Thyroid gland (tissue), 4 donors: ENCODE data around the gene DPP10. TPM values are rescaled to one million over a fixed set of nuclear protein-coding genes. Genes with fewer than 3 reads are reported as not detected.
"Not testable (repeated sequence)": the region's sequence is repeated elsewhere in the genome, so short reads cannot be mapped to it uniquely, and the experiment has no call there.

Experiments used
- DNase-seq, 2 donors: peaks; one replicate each; pipeline ENCODE4 v3.0.0-alpha.2; 2019
- H3K27ac ChIP-seq, 3 donors: fragments of 200-600 bp; sonication (generic); 1 replicate in 2 of 3; 2 replicates in 1 of 3; pipeline ENCODE4 v1.5.1; 2016 to 2019; ENCODE audit warnings: mild to moderate bottlenecking in 1 of 3, moderate library complexity in 1 of 3
- H3K27me3 ChIP-seq: fragments of 200-600 bp; sonication (generic); one replicate; pipeline ENCODE4 v1.5.1; 2019
- H3K36me3 ChIP-seq, 2 donors: fragments of 200-600 bp; sonication (generic); one replicate each; pipeline ENCODE4 v1.5.1; 2016 to 2019
- H3K4me1 ChIP-seq, 2 donors: fragments of 200-600 bp; sonication (generic); one replicate each; pipeline ENCODE4 v1.5.1; 2017 to 2019
- H3K4me3 ChIP-seq, 3 donors: fragments of 200-600 bp; sonication (generic); replicated peaks in 1 of 3; 1 replicate in 2 of 3; 2 replicates in 1 of 3; pipeline ENCODE4 v1.5.1; 2016; ENCODE audit warnings: mild to moderate bottlenecking in 1 of 3
- H3K9me3 ChIP-seq: fragments of 200-600 bp; sonication (generic); one replicate; pipeline ENCODE4 v1.5.1; 2017
- POLR2A ChIP-seq, 2 donors: fragments of 450-650 bp; IDR thresholded peaks; one replicate each; pipeline ENCODE4 v1.6.1; 2017; ENCODE audit warnings: antibody characterized with exemption in 2 of 2, mild to moderate bottlenecking in 2 of 2, moderate library complexity in 1 of 2
- WGBS, 2 donors: methylation state at CpG; one replicate each; pipeline ENCODE4 v1.1.5; 2017; 5-methylcytosine and 5-hydroxymethylcytosine counted together
- intact Hi-C: fragments of 100-400 bp; cut with DNase I; formaldehyde crosslinking; loops from one replicate; pipeline ENCODE4 v1.15.1; 2023
- total RNA-seq, 4 donors: library from RNA; depleted of rRNA; stranded (reverse); fragments of >200 nt; gene quantifications; one replicate each; pipeline ENCODE4 v1.2.3, GENCODE V29; 2016
- TF ChIP-seq, protein P1 (sequence below), 6 experiments: fragments of 200-600 bp in 3 of 6; fragments of 450-650 bp in 3 of 6; sonication (generic) in 3 of 6; IDR thresholded peaks; one replicate each; pipeline ENCODE4 v1.5.1; 2016 to 2019; ENCODE audit warnings: antibody characterized with exemption in 6 of 6, mild to moderate bottlenecking in 2 of 6, inconsistent platforms in 1 of 6, moderate library complexity in 1 of 6

Gene DPP10
- total RNA-seq, 4 donors from 2014 or later: 0.63 to 1.3 TPM; not detected in 2

DNA sequence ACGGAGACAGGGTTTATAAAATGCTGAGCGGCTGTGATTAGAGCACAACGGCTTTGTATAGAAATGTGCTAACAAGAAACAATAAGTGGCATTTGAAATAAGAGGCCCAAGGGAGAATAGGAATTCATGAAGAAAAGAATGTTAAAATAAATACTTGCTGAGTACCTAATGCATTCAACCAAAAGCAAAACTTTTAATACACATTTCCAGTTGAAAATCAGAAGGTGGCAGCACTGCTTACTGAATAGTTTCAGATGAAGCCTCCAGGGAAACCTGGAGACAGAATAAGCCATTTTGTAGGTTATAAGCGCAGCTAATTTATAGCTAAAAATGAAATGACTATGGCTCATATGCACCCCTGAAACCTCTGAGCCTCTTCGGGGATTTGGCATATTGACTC lies 286.6 kb downstream of the DPP10 start:
- 38 to 42% methylated on average over 5 of the region's 5 CpGs for WGBS, 2 donors
- H3K27ac ChIP-seq: no peak overlapping the region
- H3K4me3 ChIP-seq: no peak overlapping the region
- intact Hi-C loops: no loop called here
- H3K36me3 ChIP-seq: no peaks in the 10 kb centered on the region
- TF ChIP-seq, protein P1, sequence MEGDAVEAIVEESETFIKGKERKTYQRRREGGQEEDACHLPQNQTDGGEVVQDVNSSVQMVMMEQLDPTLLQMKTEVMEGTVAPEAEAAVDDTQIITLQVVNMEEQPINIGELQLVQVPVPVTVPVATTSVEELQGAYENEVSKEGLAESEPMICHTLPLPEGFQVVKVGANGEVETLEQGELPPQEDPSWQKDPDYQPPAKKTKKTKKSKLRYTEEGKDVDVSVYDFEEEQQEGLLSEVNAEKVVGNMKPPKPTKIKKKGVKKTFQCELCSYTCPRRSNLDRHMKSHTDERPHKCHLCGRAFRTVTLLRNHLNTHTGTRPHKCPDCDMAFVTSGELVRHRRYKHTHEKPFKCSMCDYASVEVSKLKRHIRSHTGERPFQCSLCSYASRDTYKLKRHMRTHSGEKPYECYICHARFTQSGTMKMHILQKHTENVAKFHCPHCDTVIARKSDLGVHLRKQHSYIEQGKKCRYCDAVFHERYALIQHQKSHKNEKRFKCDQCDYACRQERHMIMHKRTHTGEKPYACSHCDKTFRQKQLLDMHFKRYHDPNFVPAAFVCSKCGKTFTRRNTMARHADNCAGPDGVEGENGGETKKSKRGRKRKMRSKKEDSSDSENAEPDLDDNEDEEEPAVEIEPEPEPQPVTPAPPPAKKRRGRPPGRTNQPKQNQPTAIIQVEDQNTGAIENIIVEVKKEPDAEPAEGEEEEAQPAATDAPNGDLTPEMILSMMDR (IDR thresholded peaks at IDR 0.05): peak in 3 of 6 experiments; percentile 43 to 52 (median 46)
- TF ChIP-seq POLR2A (IDR thresholded peaks at IDR 0.05): no peak
- DNase-seq: no peak
- H3K4me1 ChIP-seq: no peaks in the 10 kb centered on the region
- no peaks in the 10 kb centered on the region for H3K27me3 ChIP-seq
- no peaks in the 10 kb centered on the region for H3K9me3 ChIP-seq

GRCh38 chr2:114735126-114735525 lies 292.7 kb downstream of the DPP10 start:
- no peaks in the 10 kb centered on the region for H3K36me3 ChIP-seq
- no peaks in the 10 kb centered on the region for H3K9me3 ChIP-seq
- H3K27ac ChIP-seq: no peak overlapping the region
- WGBS, 2 donors: 82 to 87% methylated on average over 3 of the region's 3 CpGs
- DNase-seq: no peak
- intact Hi-C loops: no loop called here
- TF ChIP-seq, protein P1 (IDR thresholded peaks at IDR 0.05): no peak
- TF ChIP-seq POLR2A (IDR thresholded peaks at IDR 0.05): no peak
- H3K4me3 ChIP-seq: no peak overlapping the region
- H3K27me3 ChIP-seq: no peaks in the 10 kb centered on the region
- no peaks in the 10 kb centered on the region for H3K4me1 ChIP-seq

- no peaks in the 10 kb centered on the region for H3K36me3 ChIP-seq
- no peak overlapping the region for H3K4me3 ChIP-seq
- no peaks in the 10 kb centered on the region for H3K4me1 ChIP-seq
- H3K9me3 ChIP-seq: no peaks in the 10 kb centered on the region
- WGBS, 2 donors: 89 to 95% methylated on average over 1 of the region's 1 CpG
- TF ChIP-seq POLR2A (IDR thresholded peaks at IDR 0.05): no peak
- TF ChIP-seq, protein P1 (IDR thresholded peaks at IDR 0.05): no peak
- intact Hi-C loops: no loop called here
- no peak for DNase-seq
- H3K27ac ChIP-seq: no peak overlapping the region
- H3K27me3 ChIP-seq: no peaks in the 10 kb centered on the region
These were observed 299.8 kb downstream of the DPP10 start for GRCh38 chr2:114742245-114742644.

DNA sequence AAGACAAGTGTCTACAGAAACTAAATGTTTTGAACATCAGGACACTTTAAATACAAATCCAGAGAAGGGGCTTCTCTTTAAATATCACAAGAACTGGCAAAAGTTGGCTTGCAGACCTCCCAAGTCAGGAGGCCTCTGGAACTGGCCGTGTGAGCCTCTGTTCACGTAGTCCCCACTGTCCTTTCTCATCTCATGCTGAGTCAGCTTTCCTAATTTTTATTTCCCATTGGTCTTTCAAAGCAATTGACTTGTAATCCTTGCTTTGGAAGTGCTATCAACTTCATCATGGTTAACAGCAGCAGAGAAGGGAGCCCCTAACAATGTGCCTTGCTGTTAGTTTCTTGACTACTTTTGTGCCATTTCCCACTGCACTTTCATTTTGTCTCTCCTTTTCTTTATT lies 303.3 kb downstream of the DPP10 start:
- Histone ChIP-seq H3K4me1 (no peaks in the 10 kb centered on the region), H3K36me3 (no peaks in the 10 kb centered on the region), H3K27ac (no peak overlapping the region), H3K9me3 (no peaks in the 10 kb centered on the region), H3K4me3 (no peak overlapping the region), H3K27me3 (no peaks in the 10 kb centered on the region)
- no peak for DNase-seq
- no peak for TF ChIP-seq POLR2A (IDR thresholded peaks at IDR 0.05)
- TF ChIP-seq, protein P1 (IDR thresholded peaks at IDR 0.05): no peak
- intact Hi-C loops: no loop called here
- WGBS, 2 donors: 67 to 85% methylated on average over 2 of the region's 2 CpGs

- H3K4me1 ChIP-seq, H3K27me3 ChIP-seq, DNase-seq, H3K9me3 ChIP-seq, H3K4me3 ChIP-seq, intact Hi-C loops, H3K27ac ChIP-seq, H3K36me3 ChIP-seq: not testable (repeated sequence)
- WGBS, 2 donors: 89% methylated on average over 5 of the region's 5 CpGs
These were observed 305.7 kb downstream of the DPP10 start for GRCh38 chr2:114748175-114748574.

DNA sequence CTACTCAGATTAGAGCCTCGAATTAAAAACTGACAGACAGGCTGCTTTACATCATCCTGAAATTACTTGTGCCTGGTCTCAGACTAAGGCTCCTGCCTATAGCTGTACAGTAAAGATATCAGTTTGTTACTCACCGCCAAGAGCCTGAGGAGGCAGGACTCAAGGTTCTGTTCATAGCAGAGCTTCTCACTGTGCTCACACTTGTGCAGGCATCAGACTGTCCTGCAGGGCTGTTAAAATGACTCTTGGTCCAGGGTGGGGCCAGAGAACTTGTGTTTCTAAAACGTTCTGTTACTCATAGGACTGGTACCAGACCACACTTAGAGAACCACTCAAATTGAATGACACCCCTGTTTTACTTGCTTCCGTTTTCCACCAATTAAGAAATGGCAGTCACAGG lies 310.0 kb downstream of the DPP10 start:
- TF ChIP-seq POLR2A (IDR thresholded peaks at IDR 0.05): no peak
- TF ChIP-seq, protein P1 (IDR thresholded peaks at IDR 0.05): no peak
- Histone ChIP-seq H3K27ac (no peak overlapping the region), H3K27me3 (no peaks in the 10 kb centered on the region), H3K4me3 (no peak overlapping the region), H3K9me3 (no peaks in the 10 kb centered on the region), H3K36me3 (no peaks in the 10 kb centered on the region), H3K4me1 (peaks cover 0 to 19% of the 10 kb centered on the region in 2 donors)
- DNase-seq: no peak
- intact Hi-C loops: no loop called here
- 51 to 63% methylated on average over 4 of the region's 4 CpGs for WGBS, 2 donors
